DOHH2 (cell line): ENCODE measurements around the gene ZNF45.

ENCODE experiments used
- EZH2phosphoT487 ChIP-seq: fragments of 200-600 bp; sonication (generic); IDR thresholded peaks from 2 replicates; pipeline ENCODE4 v1.6.1; 2017; ENCODE audit warnings: borderline replicate concordance, mild to moderate bottlenecking, antibody characterized with exemption, low read length, moderate library complexity, mixed read lengths
- TF ChIP-seq, protein P1 (sequence below): fragments of 200-600 bp; sonication (generic); IDR thresholded peaks from one replicate; pipeline ENCODE4 v1.5.1; 2014; ENCODE audit warnings: antibody characterized with exemption, mild to moderate bottlenecking, low read depth, low read length; ENCODE audit not compliant: poor library complexity, severe bottlenecking

DNA sequence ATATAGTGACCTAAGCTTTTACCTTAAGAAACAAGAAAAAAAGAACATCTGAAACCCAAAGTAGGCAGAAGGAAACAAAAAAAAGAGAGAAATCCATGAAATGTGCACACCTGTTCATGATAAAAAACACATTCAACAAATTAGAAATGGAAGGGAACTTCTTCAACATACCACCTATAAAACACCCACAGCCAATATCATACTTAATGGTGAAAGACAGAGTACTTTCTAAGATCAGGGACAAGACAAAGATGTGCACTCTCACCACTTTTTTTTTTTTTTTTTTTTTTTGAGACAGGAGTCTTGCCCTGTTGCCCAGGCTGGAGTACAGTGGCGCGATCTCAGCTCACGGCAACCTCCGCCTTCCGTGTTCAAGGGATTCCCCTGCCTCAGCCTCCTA, 29.2 kb downstream of the ZNF45 start:
- TF ChIP-seq, protein P1, sequence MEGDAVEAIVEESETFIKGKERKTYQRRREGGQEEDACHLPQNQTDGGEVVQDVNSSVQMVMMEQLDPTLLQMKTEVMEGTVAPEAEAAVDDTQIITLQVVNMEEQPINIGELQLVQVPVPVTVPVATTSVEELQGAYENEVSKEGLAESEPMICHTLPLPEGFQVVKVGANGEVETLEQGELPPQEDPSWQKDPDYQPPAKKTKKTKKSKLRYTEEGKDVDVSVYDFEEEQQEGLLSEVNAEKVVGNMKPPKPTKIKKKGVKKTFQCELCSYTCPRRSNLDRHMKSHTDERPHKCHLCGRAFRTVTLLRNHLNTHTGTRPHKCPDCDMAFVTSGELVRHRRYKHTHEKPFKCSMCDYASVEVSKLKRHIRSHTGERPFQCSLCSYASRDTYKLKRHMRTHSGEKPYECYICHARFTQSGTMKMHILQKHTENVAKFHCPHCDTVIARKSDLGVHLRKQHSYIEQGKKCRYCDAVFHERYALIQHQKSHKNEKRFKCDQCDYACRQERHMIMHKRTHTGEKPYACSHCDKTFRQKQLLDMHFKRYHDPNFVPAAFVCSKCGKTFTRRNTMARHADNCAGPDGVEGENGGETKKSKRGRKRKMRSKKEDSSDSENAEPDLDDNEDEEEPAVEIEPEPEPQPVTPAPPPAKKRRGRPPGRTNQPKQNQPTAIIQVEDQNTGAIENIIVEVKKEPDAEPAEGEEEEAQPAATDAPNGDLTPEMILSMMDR: no peak
- no peak for TF ChIP-seq EZH2phosphoT487
